B cell (primary cell): Measurements from ENCODE around the gene ARHGAP25. TPM values are rescaled to one million over a fixed set of nuclear protein-coding genes. Genes with fewer than 3 reads are reported as not detected.
A peak's percentile ranks its signal among the peaks of the same experiment; 100 is the strongest.

Source experiments
- ATAC-seq: fragments of 200-7000 bp; cut with Tn5 transposase; one replicate; pipeline ENCODE4 v1.10.0; 2021; ENCODE audit warnings: low read depth, mild to moderate bottlenecking, moderate number of reproducible peaks, moderate library complexity
- CTCF ChIA-PET: fragments of 350-600 bp; sonication (Branson Sonifier 250); formaldehyde crosslinking; loops from one replicate; lab custom pipeline; 2021; ENCODE audit warnings: antibody characterized with exemption, inconsistent platforms; lab: Charles Lee
- POLR2A ChIA-PET: fragments of 350-600 bp; sonication (Branson Sonifier 250); formaldehyde crosslinking; loops from one replicate; lab custom pipeline; 2021; ENCODE audit warnings: antibody characterized with exemption; lab: Charles Lee
- DNase-seq: peaks from one replicate; pipeline ENCODE4 v3.0.0; 2013
- H2AFZ ChIP-seq: 2 replicates; pipeline ENCODE4 v1.6.1; 2012; ENCODE audit warnings: mild to moderate bottlenecking, low read depth, low read length; ENCODE audit not compliant: insufficient read depth, poor library complexity, severe bottlenecking
- H3K27ac ChIP-seq, 2 donors: 1 replicate in 1 of 2; 2 replicates in 1 of 2; pipeline ENCODE4 v1.5.1; 2012 to 2013; ENCODE audit warnings: low read length in 2 of 2, mild to moderate bottlenecking in 2 of 2, moderate library complexity in 1 of 2
- H3K27me3 ChIP-seq, 4 experiments: fragments of 200-600 bp in 1 of 4; sonication (generic) in 1 of 4; replicated peaks in 1 of 4; 1 replicate in 2 of 4; 2 replicates in 2 of 4; pipeline versions ENCODE4 v1.6.1 to v1.7.0; 2013 to 2016; ENCODE audit warnings: low read length in 3 of 4, mild to moderate bottlenecking in 2 of 4, mixed read lengths in 1 of 4, moderate library complexity in 1 of 4; ENCODE audit not compliant: insufficient read depth in 4 of 4, control insufficient read depth in 3 of 4; ENCODE audit errors: control extremely low read depth in 1 of 4
- H3K36me3 ChIP-seq, 2 experiments: replicated peaks in 1 of 2; 1 replicate in 1 of 2; 2 replicates in 1 of 2; pipeline versions ENCODE4 v1.6.1 to v1.7.1; 2013; ENCODE audit warnings: low read length in 1 of 2; ENCODE audit not compliant: insufficient read depth in 2 of 2, control insufficient read depth in 1 of 2; ENCODE audit errors: control extremely low read depth in 1 of 2, extremely low read depth in 1 of 2
- H3K4me1 ChIP-seq, 2 donors: fragments of 200-600 bp in 1 of 2; sonication (generic) in 1 of 2; 1 replicate in 1 of 2; 2 replicates in 1 of 2; pipeline versions ENCODE4 v1.5.1 to v1.6.1; 2013 to 2017; ENCODE audit warnings: low read length in 2 of 2; ENCODE audit not compliant: control insufficient read depth in 2 of 2, insufficient read depth in 2 of 2
- H3K4me2 ChIP-seq: replicated peaks from 2 replicates; pipeline ENCODE3; 2012; ENCODE audit warnings: mild to moderate bottlenecking, low read depth, low read length; ENCODE audit not compliant: poor library complexity, severe bottlenecking
- H3K4me3 ChIP-seq, 5 experiments: fragments of 200-600 bp in 1 of 5; sonication (generic) in 1 of 5; 1 replicate in 3 of 5; 2 replicates in 2 of 5; pipeline versions ENCODE4 v1.5.1 to v1.7.0; 2011 to 2016; ENCODE audit warnings: low read length in 4 of 5, mild to moderate bottlenecking in 4 of 5, low read depth in 2 of 5, control low read depth in 1 of 5, moderate library complexity in 1 of 5; ENCODE audit not compliant: insufficient read depth in 1 of 5; ENCODE audit errors: control extremely low read depth in 1 of 5, extremely low read depth in 1 of 5
- H3K79me2 ChIP-seq: fragments of 200-600 bp; sonication (generic); one replicate; pipeline ENCODE4 v1.6.0; 2016; ENCODE audit warnings: low read length; ENCODE audit not compliant: control insufficient read depth, insufficient read depth
- H3K9ac ChIP-seq: fragments of 200-600 bp; sonication (generic); 2 replicates; pipeline ENCODE4 v1.6.1; 2017; ENCODE audit warnings: mild to moderate bottlenecking, low read length, moderate library complexity
- H3K9me3 ChIP-seq, 3 donors: one replicate each; pipeline versions ENCODE4 v1.6.1 to v1.7.1; 2013; ENCODE audit warnings: low read length in 2 of 3; ENCODE audit not compliant: control insufficient read depth in 2 of 3, insufficient read depth in 1 of 3; ENCODE audit errors: control extremely low read depth in 1 of 3
- H4K20me1 ChIP-seq: 2 replicates; pipeline ENCODE4 v1.6.0; 2012; ENCODE audit warnings: mild to moderate bottlenecking, low read length; ENCODE audit not compliant: insufficient read depth, control insufficient read depth, poor library complexity, severe bottlenecking
- H3K27ac Mint-ChIP-seq: one replicate; pipeline ENCODE4 v1.8.0; 2021; ENCODE audit warnings: mixed read lengths
- H3K27me3 Mint-ChIP-seq: one replicate; pipeline ENCODE4 v1.8.0; 2021; ENCODE audit warnings: mixed read lengths
- H3K4me1 Mint-ChIP-seq: one replicate; pipeline ENCODE4 v1.8.0; 2021; ENCODE audit warnings: mixed read lengths
- H3K4me3 Mint-ChIP-seq: one replicate; pipeline ENCODE4 v1.8.0; 2021; ENCODE audit warnings: mixed read lengths
- H3K9me3 Mint-ChIP-seq: one replicate; pipeline ENCODE4 v1.8.0; 2022; ENCODE audit warnings: mixed read lengths; ENCODE audit not compliant: insufficient read depth
- CTCF ChIP-seq: fragments of 200-600 bp; IDR thresholded peaks from one replicate; pipeline ENCODE4 v1.8.0; 2022; ENCODE audit warnings: antibody characterized with exemption, mild to moderate bottlenecking
- EZH2 ChIP-seq: IDR thresholded peaks from 2 replicates; pipeline ENCODE4 v1.6.1; 2012; ENCODE audit warnings: borderline replicate concordance, low read depth, mild to moderate bottlenecking, moderate library complexity, low read length; ENCODE audit not compliant: insufficient read depth, poor library complexity, severe bottlenecking
- WGBS: methylation state at CpG from one replicate; pipeline ENCODE4 v1.1.5; 2013; ENCODE audit warnings: missing lambda C conversion rate; ENCODE audit not compliant: insufficient coverage; 5-methylcytosine and 5-hydroxymethylcytosine counted together
- intact Hi-C: fragments of 100-400 bp; cut with micrococcal nuclease; formaldehyde crosslinking; loops from one replicate; pipeline ENCODE4 v1.10.0; 2022
- polyA plus RNA-seq: library from polyadenylated mRNA; depleted of rRNA; stranded (reverse); fragments of >200 nt; gene quantifications from 2 replicates; pipeline ENCODE4 v1.2.3, GENCODE V29; 2012
- total RNA-seq, 2 donors: library from RNA; stranded (reverse); fragments of 120-200 nt in 1 of 2; gene quantifications; 1 replicate in 1 of 2; 2 replicates in 1 of 2; pipeline versions ENCODE4 v1.2.3 to v1.2.4, GENCODE V29; 2013 to 2022

The ARHGAP25 gene
- total and polyA plus RNA-seq, 2 donors (not counting 1 experiment from before 2014, with no cell fraction given) = 97.9 to 207 TPM

DNA sequence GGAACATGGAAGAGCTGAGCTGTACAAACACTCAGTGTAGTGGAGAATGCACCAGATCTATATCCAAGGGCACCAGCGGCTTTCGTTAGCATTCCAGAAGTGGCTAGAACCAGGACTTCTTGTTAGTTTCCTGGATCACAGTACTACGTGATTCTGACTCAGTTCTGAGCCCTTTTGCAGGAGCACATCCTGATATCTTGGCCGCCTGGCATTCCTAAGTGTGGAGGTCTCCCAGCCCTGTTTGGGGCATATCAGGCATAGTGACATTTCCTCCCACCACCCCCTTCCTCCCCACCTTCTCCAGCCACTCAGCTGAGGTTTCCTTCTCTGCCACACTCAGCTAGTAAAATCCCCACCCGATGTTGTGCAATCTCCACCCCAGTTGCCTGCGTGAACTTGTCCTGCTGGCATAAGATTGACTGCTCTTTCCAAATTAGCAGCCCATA lies 73.2 kb downstream of the ARHGAP25 start:
- H3K4me3 Mint-ChIP-seq = no peak overlapping the region
- H3K4me1 ChIP-seq = peaks cover 28 to 29% of the 10 kb centered on the region in 2 donors
- peaks cover 25 to 92% of the 10 kb centered on the region in 2 experiments for H3K36me3 ChIP-seq
- ChIA-PET CTCF (interaction anchor here (0.7 to 2.1 kb wide), 5 partner anchors 29 to 118 kb away, joined by 3 to 8 read pairs (median 3); no protein-coding TSS in a partner anchor), POLR2A (interaction anchor here (0.6 to 0.9 kb wide), 4 partner anchors 13 to 94 kb away, joined by 3 to 4 read pairs (median 3); no protein-coding TSS in a partner anchor)
- H4K20me1 ChIP-seq = peaks cover 15% of the 10 kb centered on the region
- H3K4me2 ChIP-seq = no peak overlapping the region
- H3K9me3 ChIP-seq = no peaks in the 10 kb centered on the region
- H3K9me3 Mint-ChIP-seq = no peaks in the 10 kb centered on the region
- H2AFZ ChIP-seq = no peak overlapping the region
- ATAC-seq = no peak
- TF ChIP-seq CTCF = no peak
- no peak for TF ChIP-seq EZH2
- no peak for DNase-seq
- H3K4me1 Mint-ChIP-seq = peaks cover 61% of the 10 kb centered on the region
- H3K27me3 ChIP-seq = no peaks in the 10 kb centered on the region
- peak overlapping the region; percentile 23 to 84 for H3K27ac ChIP-seq
- H3K27ac Mint-ChIP-seq = peak overlapping the region; percentile 89
- no peak overlapping the region for H3K4me3 ChIP-seq
- WGBS = 42% methylated on average over 5 of the region's 6 CpGs
- H3K79me2 ChIP-seq = peaks cover 88% of the 10 kb centered on the region
- H3K27me3 Mint-ChIP-seq = no peaks in the 10 kb centered on the region
- no peak overlapping the region for H3K9ac ChIP-seq
- intact Hi-C loops = loop anchor here (2.0 kb wide), 1 partner anchor 15 kb away; no protein-coding TSS in a partner anchor
